GM10266 (cell line): Measurements from ENCODE around the gene PBX4.
A peak's percentile ranks its signal among the peaks of the same experiment; 100 is the strongest.

Experiments
- DNase-seq: peaks from one replicate; pipeline ENCODE4 v3.0.0; 2012; ENCODE audit errors: extremely low spot score
- TF ChIP-seq, protein P1 (sequence below): IDR thresholded peaks from 2 replicates; pipeline ENCODE4 v1.5.1; 2012; ENCODE audit warnings: mild to moderate bottlenecking, low read depth; ENCODE audit not compliant: control insufficient read depth, insufficient read depth; ENCODE audit errors: missing control alignments

PBX4 gene

DNA sequence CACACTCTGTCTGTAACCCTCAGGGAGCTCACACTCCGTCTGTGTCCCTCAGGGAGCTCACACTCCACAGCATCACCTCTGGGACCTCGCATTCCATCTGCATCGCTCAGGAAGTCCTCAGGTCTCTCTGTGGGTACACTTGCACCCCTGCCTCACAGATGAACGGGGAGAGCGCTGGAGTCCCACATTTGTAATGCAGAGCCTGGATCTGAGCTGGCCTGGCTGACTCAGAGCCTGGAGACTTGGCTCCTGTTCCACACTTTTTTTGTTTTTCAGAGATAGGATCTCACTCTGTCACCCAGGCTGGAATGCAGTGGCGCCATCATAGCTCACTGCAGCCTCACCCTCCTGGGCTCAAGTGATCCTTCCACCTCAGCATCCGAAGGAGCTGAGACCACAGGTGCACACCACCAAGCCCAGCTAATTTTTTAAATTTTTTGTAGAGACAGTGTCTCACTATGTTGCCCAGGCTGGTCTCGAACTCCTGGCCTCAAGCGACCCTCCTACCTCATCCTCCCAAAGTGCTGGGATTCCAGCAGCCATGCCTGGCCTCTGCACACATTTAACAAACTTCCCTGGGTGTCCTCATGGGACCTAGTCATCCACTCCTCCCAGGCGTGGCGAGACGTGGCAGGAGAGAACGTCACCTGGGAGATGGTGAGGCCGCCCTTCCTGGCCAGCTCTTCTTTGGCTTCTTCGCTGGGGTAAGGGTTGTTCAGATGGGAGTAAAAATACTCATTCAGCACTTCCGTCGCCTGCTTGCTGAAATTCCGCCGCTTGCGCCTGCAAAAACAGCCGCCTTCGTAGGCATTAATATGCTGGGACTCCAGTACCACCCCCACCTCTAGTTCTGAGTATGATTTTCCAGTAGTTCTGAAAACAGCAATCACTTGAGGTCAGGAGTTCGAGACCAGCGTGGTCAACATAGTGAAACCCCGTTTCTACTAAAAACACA is 49.4 kb downstream of the PBX4 start:
- no peak for DNase-seq
- TF ChIP-seq, protein P1, sequence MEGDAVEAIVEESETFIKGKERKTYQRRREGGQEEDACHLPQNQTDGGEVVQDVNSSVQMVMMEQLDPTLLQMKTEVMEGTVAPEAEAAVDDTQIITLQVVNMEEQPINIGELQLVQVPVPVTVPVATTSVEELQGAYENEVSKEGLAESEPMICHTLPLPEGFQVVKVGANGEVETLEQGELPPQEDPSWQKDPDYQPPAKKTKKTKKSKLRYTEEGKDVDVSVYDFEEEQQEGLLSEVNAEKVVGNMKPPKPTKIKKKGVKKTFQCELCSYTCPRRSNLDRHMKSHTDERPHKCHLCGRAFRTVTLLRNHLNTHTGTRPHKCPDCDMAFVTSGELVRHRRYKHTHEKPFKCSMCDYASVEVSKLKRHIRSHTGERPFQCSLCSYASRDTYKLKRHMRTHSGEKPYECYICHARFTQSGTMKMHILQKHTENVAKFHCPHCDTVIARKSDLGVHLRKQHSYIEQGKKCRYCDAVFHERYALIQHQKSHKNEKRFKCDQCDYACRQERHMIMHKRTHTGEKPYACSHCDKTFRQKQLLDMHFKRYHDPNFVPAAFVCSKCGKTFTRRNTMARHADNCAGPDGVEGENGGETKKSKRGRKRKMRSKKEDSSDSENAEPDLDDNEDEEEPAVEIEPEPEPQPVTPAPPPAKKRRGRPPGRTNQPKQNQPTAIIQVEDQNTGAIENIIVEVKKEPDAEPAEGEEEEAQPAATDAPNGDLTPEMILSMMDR, result no peak

DNA sequence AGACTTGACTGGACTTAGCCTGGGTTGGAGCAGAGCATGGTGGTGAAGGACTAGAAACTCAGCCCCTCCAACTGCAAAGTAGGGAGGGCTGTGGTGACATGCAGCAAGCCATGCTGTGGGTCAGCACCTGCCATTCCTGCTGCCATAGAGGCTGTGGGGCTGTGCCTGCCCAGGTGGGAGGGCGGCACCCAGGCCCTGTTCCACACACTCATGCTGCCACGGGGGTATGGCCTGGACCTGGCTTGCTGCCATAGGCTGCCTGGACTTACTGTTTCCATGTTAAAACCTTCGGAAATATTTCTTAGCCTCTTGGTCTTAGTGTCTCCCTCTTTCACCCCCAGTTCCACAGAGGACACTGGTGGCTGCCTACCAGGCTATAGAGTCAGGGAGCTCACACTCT is 51.1 kb downstream of the PBX4 start:
- TF ChIP-seq, protein P1, result no peak
- DNase-seq, result no peak

DNA sequence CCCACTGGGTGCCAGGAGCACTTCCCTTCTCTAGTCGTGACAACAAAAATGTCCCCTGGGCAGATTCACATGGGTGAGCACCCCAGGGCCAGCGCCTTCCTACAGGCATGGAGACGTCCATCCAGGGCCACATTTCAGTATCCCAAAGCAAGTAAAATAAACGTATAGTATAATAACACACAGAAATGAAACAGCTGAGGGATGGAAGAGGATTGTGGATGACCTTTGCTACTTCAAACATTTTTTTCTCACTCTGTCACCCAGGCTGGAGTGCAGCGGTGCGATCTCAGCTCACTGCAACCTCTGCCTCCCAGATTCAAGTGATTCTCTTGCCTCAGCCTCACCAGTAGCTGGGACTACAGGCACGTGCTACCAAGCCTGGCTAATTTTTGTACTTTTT is 52.2 kb downstream of the PBX4 start:
- no peak for DNase-seq

DNA sequence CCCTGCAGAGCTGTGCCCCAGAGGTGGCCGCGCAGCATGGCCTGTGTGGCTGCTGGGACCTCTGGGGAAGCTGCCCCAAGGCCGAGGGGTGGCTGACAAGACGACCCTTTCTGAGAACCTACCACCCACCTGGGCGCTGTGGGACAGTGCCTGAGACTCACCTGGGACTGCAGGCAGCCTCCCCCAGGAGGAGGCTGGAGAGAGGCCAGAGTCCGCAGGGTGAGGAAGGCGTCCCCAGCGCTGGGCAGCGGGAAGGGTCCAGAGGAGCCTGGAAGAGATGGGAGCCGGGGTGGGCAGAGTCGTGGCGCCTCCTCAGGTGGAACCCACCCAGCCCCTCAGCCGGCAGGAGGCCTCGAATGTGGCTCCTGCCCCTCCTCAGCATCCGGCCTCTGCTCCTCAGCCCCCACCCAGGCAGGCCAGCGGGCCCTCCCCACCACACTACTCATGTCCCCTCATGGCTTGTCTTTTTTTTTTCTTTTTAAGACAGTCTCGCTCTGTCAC is 55.1 kb downstream of the PBX4 start:
- DNase-seq, result no peak
- TF ChIP-seq, protein P1, result no peak

More for the DNA sequence above, 52.2 kb downstream of the PBX4 start:
- TF ChIP-seq, protein P1, result no peak

DNA sequence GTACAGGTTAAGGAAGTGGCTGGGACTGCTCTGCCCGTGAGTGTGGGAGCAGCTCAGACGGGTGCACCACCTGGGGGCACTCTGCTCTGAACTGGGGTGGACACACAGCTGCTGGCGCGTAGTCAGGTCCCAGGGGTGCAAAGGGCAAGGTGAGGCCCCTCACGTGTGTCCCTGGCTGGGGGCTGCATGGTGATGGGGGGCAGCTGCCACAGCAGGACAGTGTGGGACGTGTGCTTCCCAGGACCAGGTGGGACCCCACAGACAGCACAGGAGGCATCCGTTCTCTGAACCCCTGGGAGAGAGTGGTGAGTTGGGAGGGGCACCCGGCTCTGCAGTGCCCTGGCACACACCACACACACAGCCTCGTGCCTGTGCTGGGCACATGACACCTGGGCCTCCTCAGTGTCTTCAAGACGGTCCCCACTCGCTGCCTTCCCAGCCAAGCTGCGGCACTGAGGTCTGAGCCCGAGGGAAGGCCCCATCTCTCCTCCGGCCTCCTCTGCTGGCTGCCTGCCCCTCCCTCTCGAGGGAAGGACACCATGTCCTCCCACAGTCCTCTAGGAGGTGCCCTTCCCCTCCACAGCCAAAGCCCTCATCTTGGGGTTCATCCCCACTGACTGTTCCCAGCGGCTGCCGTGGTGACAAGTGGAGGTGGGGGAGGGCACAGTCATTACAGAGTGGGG is 55.7 kb downstream of the PBX4 start:
- TF ChIP-seq, protein P1, result peak; percentile 7
- DNase-seq, result no peak

DNA sequence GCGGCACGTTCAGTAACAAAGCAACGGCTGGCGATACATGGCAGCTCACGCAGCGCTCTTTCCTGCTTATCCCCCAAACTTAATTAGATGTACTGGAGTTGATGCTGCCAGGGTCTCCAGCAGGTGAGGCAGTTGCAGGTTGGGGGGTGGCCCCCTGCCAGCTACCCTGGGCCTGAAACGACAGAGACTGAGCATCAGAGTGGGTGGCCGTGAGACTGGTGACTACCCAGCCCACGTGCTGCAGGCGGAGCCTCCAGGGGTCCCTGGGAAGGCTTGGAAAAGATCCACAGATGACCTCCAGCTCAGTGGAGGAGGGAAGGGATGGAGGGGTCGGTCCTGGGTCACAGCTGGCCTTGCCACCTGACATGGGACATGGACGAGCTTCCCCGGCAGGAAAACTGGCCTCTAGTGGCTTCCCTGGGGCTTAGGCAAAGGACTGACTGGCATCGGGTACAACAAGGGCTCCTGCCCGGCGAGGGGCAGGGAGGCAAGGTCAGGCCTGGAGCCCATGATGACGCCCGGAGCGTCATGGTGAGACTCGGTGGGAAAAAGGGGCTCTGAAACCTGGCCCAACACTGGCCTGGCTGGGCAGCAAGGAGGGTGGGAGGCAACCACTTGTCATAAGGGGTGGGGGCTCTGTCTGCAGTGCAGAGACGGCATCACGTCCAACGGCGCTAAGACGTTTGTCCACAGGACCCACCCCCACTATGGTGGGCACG is 56.4 kb downstream of the PBX4 start:
- DNase-seq, result no peak
- TF ChIP-seq, protein P1, result no peak
